Kidney (tissue), 14 donors: ENCODE data around the gene TICRR. TPM values are rescaled to one million over a fixed set of nuclear protein-coding genes. Genes with fewer than 3 reads are reported as not detected.

Source experiments
- DNase-seq, 5 donors: peaks; one replicate each; pipeline ENCODE4 v3.0.0-alpha.2; 2013 to 2020
- FAIRE-seq: peaks from 2 replicates; lab custom pipeline; 2012; peaks lifted over from hg19 to GRCh38; lab: Jason Lieb, UNC
- H3K27ac ChIP-seq, 2 donors: one replicate each; pipeline ENCODE4 v1.7.0; 2013; ENCODE audit warnings: low read depth in 2 of 2, low read length in 2 of 2, inconsistent platforms in 1 of 2
- H3K27me3 ChIP-seq: one replicate; pipeline ENCODE4 v1.7.1; 2013; ENCODE audit warnings: low read length, inconsistent platforms; ENCODE audit not compliant: control insufficient read depth, insufficient read depth
- H3K36me3 ChIP-seq, 3 donors: one replicate each; pipeline versions ENCODE4 v1.7.0 to v1.7.1; 2013; ENCODE audit warnings: low read length in 3 of 3, control low read depth in 1 of 3, inconsistent platforms in 1 of 3; ENCODE audit not compliant: insufficient read depth in 3 of 3, control insufficient read depth in 2 of 3
- H3K4me1 ChIP-seq, 3 donors: one replicate each; pipeline versions ENCODE4 v1.7.0 to v1.7.1; 2013; ENCODE audit warnings: low read length in 3 of 3, inconsistent platforms in 1 of 3, low read depth in 1 of 3; ENCODE audit not compliant: control insufficient read depth in 2 of 3, insufficient read depth in 2 of 3
- H3K4me3 ChIP-seq, 3 donors: one replicate each; pipeline versions ENCODE4 v1.7.0 to v1.8.1; 2013; ENCODE audit warnings: low read length in 3 of 3, control low read depth in 1 of 3, inconsistent platforms in 1 of 3
- H3K9ac ChIP-seq, 3 donors: one replicate each; pipeline versions ENCODE4 v1.7.0 to v1.7.1; 2013; ENCODE audit warnings: low read length in 3 of 3, control low read depth in 1 of 3, inconsistent platforms in 1 of 3
- H3K9me3 ChIP-seq, 3 donors: one replicate each; pipeline versions ENCODE4 v1.7.0 to v1.7.1; 2013; ENCODE audit warnings: low read length in 3 of 3, control low read depth in 1 of 3, inconsistent platforms in 1 of 3; ENCODE audit not compliant: control insufficient read depth in 2 of 3, insufficient read depth in 1 of 3
- CTCF ChIP-seq: IDR thresholded peaks from 3 replicates; pipeline ENCODE4 v1.5.1; 2012; ENCODE audit warnings: mild to moderate bottlenecking, moderate library complexity, borderline replicate concordance; ENCODE audit not compliant: insufficient read depth; ENCODE audit errors: extremely low read depth
- intact Hi-C: fragments of 100-400 bp; cut with DNase I; formaldehyde crosslinking; loops from one replicate; pipeline ENCODE4 v1.11.1; 2022
- polyA plus RNA-seq: library from polyadenylated mRNA; stranded (reverse); fragments of 350-450 nt; fragmentation: Illumina TruSeq; extraction: RNeasy Lipid Tissue Mini Kit (QIAGEN cat#74804); gene quantifications from one replicate; pipeline ENCODE4 v1.2.3, GENCODE V29; 2014; ENCODE audit warnings: low read depth, low replicate concordance; ENCODE audit not compliant: insufficient read depth
- total RNA-seq: library from RNA; stranded (reverse); fragmentation: NEBNext Ultra II Directional; extraction: Animal tissue kit (Norgen Biotek cat#: 25700); gene quantifications from one replicate; pipeline ENCODE4 v1.2.1, GENCODE V29; 2021
- donor health status: control.
- donor health status: control.
- donor health status: control.
- donor health status: control.
- donor health status: control.
- donor health status: DM: yes; HTN: yes; CAD: no.
- donor health status: Normal renal cell carcinoma (clear cell type).

TICRR gene
- total and polyA plus RNA-seq, 2 donors from 2014 or later: 0.25 TPM; not detected in 1

GRCh38 chr15:89526601-89527441, 48.4 kb upstream of the TICRR start:
- DNase-seq (no peak), FAIRE-seq (no peak)
- no peaks in the 10 kb centered on the region for H3K36me3 ChIP-seq
- intact Hi-C loops: no loop called here
- TF ChIP-seq CTCF: no peak
- H3K27me3 ChIP-seq: no peaks in the 10 kb centered on the region
- no peak overlapping the region for H3K4me3 ChIP-seq
- H3K4me1 ChIP-seq: peaks cover 0 to 3% (median 0%) of the 10 kb centered on the region in 3 donors
- no peaks in the 10 kb centered on the region for H3K9me3 ChIP-seq
- H3K27ac ChIP-seq: peak overlapping the region in 1 of 2 donors; percentile 63
- no peak overlapping the region for H3K9ac ChIP-seq

- Histone ChIP-seq H3K27ac (no peak overlapping the region), H3K4me1 (peaks cover 0 to 3% (median 0%) of the 10 kb centered on the region in 3 donors), H3K9me3 (no peaks in the 10 kb centered on the region), H3K9ac (no peak overlapping the region), H3K4me3 (no peak overlapping the region), H3K36me3 (no peaks in the 10 kb centered on the region), H3K27me3 (no peaks in the 10 kb centered on the region)
- intact Hi-C loops: no loop called here
- no peak for TF ChIP-seq CTCF
- DNase-seq: no peak
- no peak for FAIRE-seq
These were observed 46.4 kb upstream of the TICRR start for GRCh38 chr15:89528757-89529352.

- FAIRE-seq: no peak
- DNase-seq: no peak
- Histone ChIP-seq H3K36me3 (no peaks in the 10 kb centered on the region), H3K9ac (no peak overlapping the region), H3K9me3 (no peaks in the 10 kb centered on the region), H3K4me3 (no peak overlapping the region), H3K27ac (no peak overlapping the region), H3K27me3 (no peaks in the 10 kb centered on the region), H3K4me1 (peaks cover 0 to 3% (median 0%) of the 10 kb centered on the region in 3 donors)
- TF ChIP-seq CTCF: no peak
- intact Hi-C loops: no loop called here
These were observed 44.3 kb upstream of the TICRR start for GRCh38 chr15:89530976-89531375.
